SJCRH30 (cell line): ENCODE data around the gene STXBP6. TPM values are rescaled to one million over a fixed set of nuclear protein-coding genes. Genes with fewer than 3 reads are reported as not detected.

Source experiments
- DNase-seq, 2 experiments: peaks; one replicate each; pipeline ENCODE4 v3.0.0-alpha.2; 2015 to 2020
- H3K27ac ChIP-seq: fragments of 250-450 bp; sonication (Bioruptor Pico); 2 replicates; pipeline ENCODE4 v1.5.1; 2020; ENCODE audit warnings: mild to moderate bottlenecking, moderate library complexity
- H3K27me3 ChIP-seq: fragments of 250-450 bp; sonication (Bioruptor Pico); 2 replicates; pipeline ENCODE4 v1.5.1; 2020; ENCODE audit warnings: mild to moderate bottlenecking, moderate library complexity
- H3K36me3 ChIP-seq: fragments of 250-450 bp; sonication (Bioruptor Pico); 2 replicates; pipeline ENCODE4 v1.5.1; 2020; ENCODE audit warnings: mild to moderate bottlenecking, moderate library complexity
- H3K4me1 ChIP-seq: fragments of 250-450 bp; sonication (Bioruptor Pico); 2 replicates; pipeline ENCODE4 v1.5.1; 2020; ENCODE audit warnings: mild to moderate bottlenecking, moderate library complexity
- H3K4me3 ChIP-seq: fragments of 250-450 bp; sonication (Bioruptor Pico); 2 replicates; pipeline ENCODE4 v1.5.1; 2020; ENCODE audit warnings: mild to moderate bottlenecking, moderate library complexity
- H3K9me3 ChIP-seq: fragments of 250-450 bp; sonication (Bioruptor Pico); replicated peaks from 2 replicates; pipeline ENCODE4 v1.5.1; 2020; ENCODE audit warnings: mild to moderate bottlenecking, moderate library complexity
- total RNA-seq: library from RNA; depleted of rRNA; stranded (reverse); fragments of >200 nt; shearing (Covaris generic); gene quantifications from 2 replicates; pipeline ENCODE4 v1.2.3, GENCODE V29; 2014; rRNA removed

The STXBP6 gene
- 2.4 and 2.9 TPM in 2 replicates for total RNA-seq

DNA sequence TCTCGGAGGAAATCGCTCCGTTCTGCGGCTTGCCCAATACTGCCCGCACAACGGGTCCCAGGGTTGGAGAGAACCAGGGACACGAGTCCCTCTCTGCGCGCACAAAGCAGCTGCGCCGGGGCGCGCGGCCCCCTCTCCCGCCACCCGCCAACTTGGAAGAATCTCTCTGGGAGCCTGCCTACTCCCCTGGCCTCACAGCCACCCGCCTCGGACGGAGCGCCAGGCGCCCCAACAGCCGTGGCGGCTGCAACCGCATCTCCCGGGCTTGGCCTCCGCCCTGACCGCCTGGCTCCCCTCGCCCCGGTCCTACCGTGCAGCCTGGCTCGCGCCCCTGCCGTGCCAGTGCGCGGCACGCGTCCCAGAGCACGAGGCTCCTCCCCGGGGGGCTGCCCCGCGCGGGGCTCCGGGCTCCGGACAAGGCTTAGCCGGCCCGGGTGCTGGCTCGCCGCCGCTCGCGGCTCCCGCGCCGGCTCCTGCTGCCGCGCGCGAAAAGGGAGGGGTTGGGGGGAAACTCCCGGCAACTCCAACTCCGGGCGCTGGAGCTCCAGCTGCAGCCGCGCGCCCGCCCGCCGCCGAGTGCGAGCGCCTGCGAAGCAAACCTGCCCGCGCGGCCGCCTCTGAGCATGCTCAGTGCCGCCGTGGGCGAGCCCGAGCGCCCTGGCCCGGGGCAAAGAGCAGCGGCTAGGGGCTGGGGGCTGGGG is at the start of gene STXBP6:
STXBP6 (minus strand) TSS at position 580 of the 701 bp plus-strand sequence. CDS start 75,329 bp downstream, outside the sequence.
- Histone ChIP-seq H3K27me3 (no peaks in the 10 kb centered on the region), H3K36me3 (no peaks in the 10 kb centered on the region), H3K4me3 (peak within 1 kb of the TSS; percentile 60), H3K4me1 (no peaks in the 10 kb centered on the region), H3K27ac (no peak within 1 kb of the TSS), H3K9me3 (no peaks in the 10 kb centered on the region)
- DNase-seq: peak; percentile 45 to 59

DNA sequence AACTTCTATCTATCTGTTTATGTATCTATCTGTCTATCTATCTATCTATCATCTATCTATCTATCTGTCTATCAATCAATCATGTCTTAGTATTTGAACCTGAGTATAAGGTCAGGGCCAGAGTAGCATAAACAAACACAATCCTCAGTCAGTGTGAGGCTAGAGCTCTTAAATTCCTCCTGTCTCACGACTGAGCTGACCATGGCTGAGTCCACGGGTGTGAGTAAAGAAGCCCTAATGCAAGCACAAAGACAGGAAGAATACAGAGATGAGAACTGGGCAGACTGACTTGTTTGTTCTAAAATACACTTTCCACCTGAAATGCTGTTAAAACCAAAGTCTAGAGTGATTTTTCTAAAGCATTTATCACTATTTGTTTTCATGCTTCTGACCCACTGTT is 47.2 kb upstream of the STXBP6 start:
- H3K27ac ChIP-seq: no peak overlapping the region
- 0 out of 2 replicates have a peak, but pooled peaks cover 4% of the 10 kb centered on the region for H3K9me3 ChIP-seq
- H3K4me1 ChIP-seq: peaks cover 22% of the 10 kb centered on the region
- no peaks in the 10 kb centered on the region for H3K27me3 ChIP-seq
- no peak overlapping the region for H3K4me3 ChIP-seq
- DNase-seq: no peak
- H3K36me3 ChIP-seq: no peaks in the 10 kb centered on the region

DNA sequence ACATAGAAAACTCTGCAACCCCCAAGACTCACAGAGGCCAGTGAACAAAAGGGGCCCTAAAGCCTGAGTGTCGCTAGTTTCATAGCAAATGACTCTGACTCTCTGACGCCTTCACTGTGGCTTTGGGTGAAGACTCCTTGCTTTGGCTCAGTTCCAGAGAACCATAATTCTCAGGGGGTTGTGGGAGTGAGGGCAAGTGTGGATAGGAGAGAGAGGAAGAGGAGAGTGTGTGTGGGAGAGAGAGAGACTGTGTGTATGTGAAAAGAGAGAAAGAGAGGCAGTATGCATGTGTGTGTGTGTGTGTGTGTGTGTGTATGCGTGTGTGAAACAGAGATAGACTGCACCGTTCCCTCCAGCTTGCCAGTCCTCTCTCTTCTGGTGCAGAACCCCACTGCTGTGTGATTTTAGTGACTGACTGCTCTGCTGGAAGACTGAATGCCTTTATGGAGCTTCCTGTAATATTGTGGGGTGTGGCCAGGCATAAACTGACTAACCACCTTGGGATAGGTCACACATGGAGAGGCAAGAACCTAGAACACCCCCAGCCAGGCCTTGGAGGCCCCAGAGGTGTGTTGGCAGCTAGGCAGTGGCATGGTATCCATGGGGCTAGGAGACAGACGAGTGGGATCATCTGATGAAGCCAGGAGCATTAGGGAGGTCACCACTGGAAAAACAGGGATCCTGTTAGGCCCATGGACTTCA is 45.9 kb upstream of the STXBP6 start:
- no peaks in the 10 kb centered on the region for H3K27me3 ChIP-seq
- no peak overlapping the region for H3K27ac ChIP-seq
- H3K9me3 ChIP-seq: 0 out of 2 replicates have a peak, but pooled peaks cover 4% of the 10 kb centered on the region
- H3K4me1 ChIP-seq: peaks cover 29% of the 10 kb centered on the region
- DNase-seq: no peak
- no peaks in the 10 kb centered on the region for H3K36me3 ChIP-seq
- no peak overlapping the region for H3K4me3 ChIP-seq

DNA sequence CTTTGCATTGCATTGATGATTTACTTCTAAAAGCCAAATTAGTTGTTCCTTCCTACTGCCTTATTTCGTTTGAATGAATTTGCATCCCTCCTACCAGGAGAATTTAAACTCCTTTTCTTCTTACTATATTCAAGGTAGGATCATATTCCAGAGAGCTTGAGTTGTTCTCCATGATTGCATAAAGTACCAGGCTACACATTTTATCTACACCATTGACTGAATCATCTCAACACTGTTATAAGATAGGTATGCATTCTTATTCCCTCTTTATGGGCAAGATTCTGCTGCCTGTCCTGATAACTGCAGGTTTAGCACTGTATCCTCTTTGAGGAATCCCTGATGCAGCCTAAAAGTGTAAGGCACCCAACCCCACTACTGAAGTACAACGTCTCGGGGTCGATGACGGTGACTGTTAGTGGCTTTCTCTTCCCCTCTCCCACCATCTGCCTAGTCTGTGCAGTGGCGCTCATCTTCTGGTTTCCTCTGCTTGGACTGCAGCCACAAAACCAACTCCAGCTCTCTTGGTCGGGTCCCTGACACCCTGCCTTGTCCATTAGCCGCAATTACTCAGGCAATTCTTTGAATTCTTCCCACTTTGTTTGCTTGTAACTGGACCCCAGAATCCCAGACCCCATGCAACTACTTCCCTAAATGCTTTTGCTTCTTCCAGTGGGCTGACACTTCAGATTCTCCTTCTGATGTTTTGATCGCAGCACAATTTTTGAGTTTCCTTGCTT is 44.4 kb upstream of the STXBP6 start:
- H3K9me3 ChIP-seq: no peaks in the 10 kb centered on the region
- H3K4me3 ChIP-seq: no peak overlapping the region
- no peaks in the 10 kb centered on the region for H3K36me3 ChIP-seq
- H3K4me1 ChIP-seq: peaks cover 36% of the 10 kb centered on the region
- H3K27me3 ChIP-seq: no peaks in the 10 kb centered on the region
- no peak overlapping the region; the same call in 1 of the 2 replicates for H3K27ac ChIP-seq
- DNase-seq: no peak

DNA sequence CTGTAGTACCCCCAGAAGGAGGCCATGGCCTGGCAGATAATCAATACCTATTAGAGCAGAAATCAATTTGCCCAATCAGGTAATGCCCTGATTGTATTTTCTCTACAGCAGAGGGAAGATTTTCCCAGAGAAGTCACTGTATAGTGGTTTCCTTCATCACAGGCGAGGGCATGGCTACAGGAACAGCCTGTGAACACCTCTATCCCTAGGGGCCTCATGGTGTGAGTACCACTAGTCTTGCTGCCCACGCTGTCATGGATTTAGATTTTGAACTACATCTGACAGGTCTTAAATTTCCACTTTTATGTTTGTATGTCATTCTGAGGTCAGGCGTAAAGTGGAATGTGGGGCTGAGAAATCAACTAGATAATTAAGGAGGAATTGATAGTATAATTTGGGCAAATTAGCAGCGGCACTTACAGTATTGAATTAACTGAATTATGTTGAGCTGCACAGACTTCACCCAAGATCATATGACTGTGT is 42.4 kb upstream of the STXBP6 start:
- Histone ChIP-seq H3K27ac (no peak overlapping the region), H3K4me1 (peaks cover 36% of the 10 kb centered on the region), H3K4me3 (no peak overlapping the region), H3K9me3 (no peaks in the 10 kb centered on the region), H3K36me3 (no peaks in the 10 kb centered on the region), H3K27me3 (no peaks in the 10 kb centered on the region)
- no peak for DNase-seq

DNA sequence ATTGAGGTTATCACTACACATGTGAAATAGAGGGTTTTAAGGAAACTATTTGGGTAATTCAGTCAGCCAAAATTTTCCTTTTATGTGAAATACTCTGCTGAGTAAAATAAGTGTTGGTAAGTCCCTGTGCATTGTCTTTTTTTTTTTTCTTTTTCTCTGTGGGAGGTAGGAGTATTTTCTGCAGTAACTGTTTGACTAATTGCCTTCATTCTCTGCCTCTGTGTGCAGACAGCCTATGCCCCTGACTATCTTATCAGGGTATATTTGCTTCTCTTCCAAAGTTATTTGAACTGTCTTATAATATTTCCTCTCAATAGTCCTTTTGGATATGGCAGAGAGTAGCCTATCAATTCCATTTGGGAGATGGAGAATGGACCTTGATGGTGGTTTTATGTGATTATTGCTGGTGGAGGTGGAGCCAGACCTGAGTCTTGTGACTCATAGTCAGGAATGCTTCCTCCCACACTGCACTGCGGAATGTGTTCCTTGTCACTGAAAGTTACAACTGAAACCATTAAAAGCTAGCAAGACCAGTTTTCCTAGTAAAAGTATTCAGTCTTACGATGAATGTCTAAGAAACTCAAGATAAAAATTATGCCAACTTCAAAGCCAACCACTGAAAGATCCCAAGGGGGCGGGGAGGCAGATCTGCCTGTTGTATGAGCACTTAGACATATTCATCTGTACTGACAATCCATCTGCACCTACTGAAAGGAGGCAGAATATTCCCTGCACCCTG is 40.9 kb upstream of the STXBP6 start:
- peak in 1 of 2 experiments; percentile 28 for DNase-seq

DNA sequence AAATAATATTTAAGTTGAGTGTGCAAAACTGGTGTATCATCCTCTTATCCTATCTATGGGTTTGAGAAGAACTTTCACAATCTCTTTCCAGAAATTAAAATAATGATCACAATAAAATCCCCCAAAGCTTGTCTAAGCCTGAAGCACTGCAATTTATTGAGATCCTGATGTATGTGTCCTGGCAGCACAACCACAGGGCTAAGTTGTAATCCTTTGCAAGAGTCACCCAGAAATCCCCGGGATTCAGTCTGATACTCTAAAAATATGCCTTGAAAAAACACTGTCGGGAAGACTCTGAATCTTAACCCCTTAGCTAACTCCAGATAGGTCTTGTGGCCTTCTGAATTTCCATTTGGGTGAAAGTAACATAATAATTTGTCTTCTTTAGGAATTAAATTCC is 40.3 kb upstream of the STXBP6 start:
- no peaks in the 10 kb centered on the region for H3K27me3 ChIP-seq
- H3K36me3 ChIP-seq: no peaks in the 10 kb centered on the region
- DNase-seq: no peak
- H3K27ac ChIP-seq: no peak overlapping the region
- H3K4me1 ChIP-seq: peaks cover 36% of the 10 kb centered on the region
- H3K4me3 ChIP-seq: no peak overlapping the region
- H3K9me3 ChIP-seq: no peaks in the 10 kb centered on the region

More for the DNA sequence above, 40.9 kb upstream of the STXBP6 start:
- Histone ChIP-seq H3K4me1 (peaks cover 36% of the 10 kb centered on the region), H3K27ac (no peak overlapping the region), H3K27me3 (no peaks in the 10 kb centered on the region), H3K9me3 (no peaks in the 10 kb centered on the region), H3K4me3 (no peak overlapping the region), H3K36me3 (no peaks in the 10 kb centered on the region)

DNA sequence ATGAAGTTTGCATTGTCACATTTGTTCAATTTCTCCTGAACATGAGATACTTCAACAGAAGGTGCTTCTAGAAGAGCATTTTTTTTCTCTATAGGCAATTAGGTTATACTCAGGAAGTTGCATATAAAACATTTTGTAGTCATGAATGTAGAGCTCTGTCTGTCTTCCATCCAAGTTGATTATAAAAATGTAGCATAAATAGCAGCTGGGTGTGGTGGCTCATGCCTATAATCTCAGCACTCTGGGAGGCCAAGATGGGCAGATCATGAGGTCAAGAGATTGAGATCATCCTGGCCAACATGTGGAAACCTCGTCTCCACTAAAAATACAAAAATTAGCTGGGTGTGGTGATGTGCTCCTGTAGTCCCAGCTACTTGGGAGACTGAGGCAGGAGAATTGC is 39.5 kb upstream of the STXBP6 start:
- Histone ChIP-seq H3K9me3 (no peaks in the 10 kb centered on the region), H3K27me3 (no peaks in the 10 kb centered on the region), H3K36me3 (no peaks in the 10 kb centered on the region), H3K4me3 (no peak overlapping the region), H3K27ac (no peak overlapping the region), H3K4me1 (peaks cover 29% of the 10 kb centered on the region)
- DNase-seq: no peak

DNA sequence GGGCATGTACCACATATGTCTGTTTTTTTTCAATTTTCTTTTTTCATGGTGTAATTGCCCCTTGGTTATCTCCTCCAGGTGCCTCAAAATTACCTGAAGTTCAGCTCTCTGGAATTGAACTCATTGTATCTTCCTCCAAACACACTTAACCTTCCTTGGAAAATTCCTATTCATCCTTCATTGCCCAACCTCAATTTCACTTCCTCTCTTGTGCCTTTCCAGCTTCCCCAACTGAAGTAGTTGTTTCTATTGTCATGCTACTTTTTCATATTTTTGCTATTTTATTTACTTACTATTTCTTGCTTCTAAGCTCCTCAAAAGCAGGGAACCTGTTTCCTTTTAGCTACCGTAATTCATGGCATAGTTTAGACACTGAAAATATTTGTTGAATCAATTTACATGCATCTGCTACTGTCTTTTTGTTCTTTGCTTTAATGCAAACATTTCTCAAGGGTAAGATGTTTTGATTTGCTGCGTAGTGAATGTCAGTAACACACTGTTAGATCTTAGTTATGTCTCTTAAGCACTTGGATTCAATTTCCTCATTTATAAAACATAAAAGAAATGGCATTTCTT is 37.0 kb upstream of the STXBP6 start:
- no peak overlapping the region for H3K4me3 ChIP-seq
- DNase-seq: no peak
- peaks cover 12% of the 10 kb centered on the region for H3K4me1 ChIP-seq
- no peak overlapping the region for H3K27ac ChIP-seq
- H3K27me3 ChIP-seq: no peaks in the 10 kb centered on the region
- H3K9me3 ChIP-seq: no peaks in the 10 kb centered on the region
- no peaks in the 10 kb centered on the region for H3K36me3 ChIP-seq

DNA sequence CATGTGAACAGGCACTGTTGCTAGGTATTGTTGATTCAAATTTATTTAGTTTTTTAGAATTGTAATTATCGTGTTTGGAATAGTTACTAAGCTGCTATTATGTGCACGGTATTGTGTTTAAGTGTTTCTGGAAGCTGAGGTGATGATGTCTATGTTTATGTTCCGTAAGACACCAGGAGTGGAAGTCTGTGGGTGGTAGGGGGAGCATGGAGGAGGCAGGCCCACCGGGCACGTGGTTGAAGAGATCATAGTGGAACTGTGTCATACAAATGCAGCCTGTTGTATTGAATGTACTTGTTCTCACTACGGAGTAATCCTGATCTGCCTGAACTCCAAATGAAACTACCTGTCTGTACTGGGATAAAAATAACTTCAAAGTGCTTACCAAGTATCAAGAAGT is 36.1 kb upstream of the STXBP6 start:
- H3K36me3 ChIP-seq: no peaks in the 10 kb centered on the region
- H3K9me3 ChIP-seq: no peaks in the 10 kb centered on the region
- no peaks in the 10 kb centered on the region for H3K27me3 ChIP-seq
- H3K4me3 ChIP-seq: no peak overlapping the region
- peaks cover 9% of the 10 kb centered on the region for H3K4me1 ChIP-seq
- DNase-seq: no peak
- no peak overlapping the region for H3K27ac ChIP-seq

DNA sequence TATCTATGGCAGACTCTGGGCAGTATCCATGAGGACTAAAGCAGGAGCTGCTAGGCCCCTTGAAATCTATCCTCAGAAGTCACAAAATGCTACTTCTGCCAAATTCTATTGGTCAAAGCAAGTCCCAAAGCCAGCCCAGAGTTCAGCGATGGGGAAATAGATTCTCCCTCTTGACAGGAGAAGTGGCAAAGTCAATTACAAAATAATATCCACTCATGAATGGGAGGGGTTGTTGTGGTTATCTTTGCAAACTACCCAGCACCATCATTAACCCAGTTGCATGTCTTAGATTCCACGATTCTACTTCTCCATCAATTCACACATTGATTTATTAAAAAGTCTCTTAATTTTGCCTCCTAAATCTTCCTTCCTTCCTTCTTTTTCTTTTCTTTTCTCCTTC is 30.7 kb upstream of the STXBP6 start:
- no peak for DNase-seq
- Histone ChIP-seq H3K27me3 (no peaks in the 10 kb centered on the region), H3K27ac (no peak overlapping the region), H3K4me1 (peaks cover 5% of the 10 kb centered on the region), H3K36me3 (no peaks in the 10 kb centered on the region), H3K9me3 (no peaks in the 10 kb centered on the region; the same call in 1 of the 2 replicates), H3K4me3 (no peak overlapping the region)

DNA sequence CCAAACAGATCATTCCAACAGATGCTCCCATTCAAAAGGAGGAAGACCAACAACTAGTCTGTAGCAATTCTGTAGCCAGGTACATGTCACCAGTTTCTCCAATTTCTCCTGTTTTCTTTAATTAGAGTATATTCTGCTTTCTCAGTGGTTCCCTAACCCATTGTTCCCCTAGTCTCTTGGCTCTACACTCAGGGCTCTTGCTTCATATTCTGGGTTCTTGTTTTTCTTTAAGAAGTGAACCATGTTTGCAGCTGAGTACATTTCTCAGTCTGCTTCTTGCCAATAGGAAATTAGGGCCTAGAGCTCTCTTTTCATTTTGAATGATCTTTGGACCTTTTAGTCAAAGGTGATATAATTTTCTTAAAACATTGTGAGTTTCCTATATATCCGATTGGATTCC is 29.4 kb upstream of the STXBP6 start:
- no peak overlapping the region for H3K4me3 ChIP-seq
- no peaks in the 10 kb centered on the region; the same call in 1 of the 2 replicates for H3K9me3 ChIP-seq
- peak overlapping the region; percentile 35 for H3K27ac ChIP-seq
- H3K36me3 ChIP-seq: no peaks in the 10 kb centered on the region
- DNase-seq: no peak
- peaks cover 5% of the 10 kb centered on the region for H3K4me1 ChIP-seq
- no peaks in the 10 kb centered on the region for H3K27me3 ChIP-seq

DNA sequence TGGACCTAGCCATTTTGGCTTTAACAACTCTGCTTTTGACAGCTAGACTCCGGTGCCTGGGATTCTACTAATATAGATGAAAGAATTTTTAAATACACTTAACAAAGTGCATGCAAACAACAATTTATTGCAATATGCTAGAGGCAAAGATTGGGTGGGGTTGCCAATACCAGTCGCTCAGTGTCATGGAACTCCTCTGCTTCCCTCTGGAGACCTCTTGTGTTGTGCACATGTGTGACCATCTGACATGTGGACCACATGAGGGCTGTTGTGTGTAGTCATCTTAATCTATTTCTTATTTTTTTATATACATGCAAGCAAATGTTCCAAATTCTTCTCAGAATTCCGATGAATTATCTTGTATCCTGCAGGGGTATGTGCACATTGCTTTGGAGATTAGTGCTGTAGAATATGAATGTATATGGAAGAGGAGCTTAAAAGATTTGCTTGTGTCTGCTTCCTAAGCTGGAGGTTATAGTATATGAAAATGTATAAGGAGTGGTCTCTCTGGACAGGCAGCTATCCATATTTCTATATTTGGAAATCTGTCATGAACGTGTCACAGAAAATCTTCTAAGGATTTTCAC is 24.2 kb upstream of the STXBP6 start:
- Histone ChIP-seq H3K4me1 (peaks cover 4% of the 10 kb centered on the region), H3K36me3 (no peaks in the 10 kb centered on the region), H3K27ac (no peak overlapping the region), H3K9me3 (no peaks in the 10 kb centered on the region; the same call in 1 of the 2 replicates), H3K4me3 (no peak overlapping the region), H3K27me3 (no peaks in the 10 kb centered on the region)
- DNase-seq: no peak

DNA sequence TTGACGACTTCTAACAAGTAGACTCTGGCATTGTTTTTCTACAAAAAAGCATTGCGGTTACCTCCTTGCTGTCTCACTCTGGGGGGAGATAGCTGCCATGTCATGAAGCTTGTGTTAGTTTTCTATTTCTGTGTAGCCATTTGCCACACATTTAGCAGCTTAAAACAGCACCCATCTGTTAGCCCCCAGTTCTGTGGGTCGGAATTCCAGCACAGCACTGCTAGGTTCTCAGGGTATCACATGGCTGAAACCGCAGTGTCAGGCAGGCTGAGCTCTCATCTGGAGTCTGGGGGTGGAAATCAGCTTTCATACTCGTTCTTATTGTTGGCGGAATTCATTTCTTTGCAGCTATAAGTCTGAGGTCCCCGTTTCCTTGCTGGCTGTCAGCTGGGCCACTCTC is 19.9 kb upstream of the STXBP6 start:
- Histone ChIP-seq H3K4me3 (no peak overlapping the region), H3K36me3 (no peaks in the 10 kb centered on the region), H3K9me3 (no peaks in the 10 kb centered on the region), H3K4me1 (no peaks in the 10 kb centered on the region), H3K27ac (peak overlapping the region; percentile 2; the same call in 1 of the 2 replicates), H3K27me3 (no peaks in the 10 kb centered on the region)
- DNase-seq: peak; percentile 16 to 38
